SKM-1 (cell line): ENCODE results near the gene HSD17B2.
"Not testable (repeated sequence)": the region's sequence is repeated elsewhere in the genome, so short reads cannot be mapped to it uniquely, and the experiment has no call there.

Experiments used
- DNase-seq: peaks from one replicate; lab custom pipeline; 2025; ENCODE audit not compliant: unreplicated experiment; lab: John Stamatoyannopoulos, UW

The HSD17B2 gene, protein sequence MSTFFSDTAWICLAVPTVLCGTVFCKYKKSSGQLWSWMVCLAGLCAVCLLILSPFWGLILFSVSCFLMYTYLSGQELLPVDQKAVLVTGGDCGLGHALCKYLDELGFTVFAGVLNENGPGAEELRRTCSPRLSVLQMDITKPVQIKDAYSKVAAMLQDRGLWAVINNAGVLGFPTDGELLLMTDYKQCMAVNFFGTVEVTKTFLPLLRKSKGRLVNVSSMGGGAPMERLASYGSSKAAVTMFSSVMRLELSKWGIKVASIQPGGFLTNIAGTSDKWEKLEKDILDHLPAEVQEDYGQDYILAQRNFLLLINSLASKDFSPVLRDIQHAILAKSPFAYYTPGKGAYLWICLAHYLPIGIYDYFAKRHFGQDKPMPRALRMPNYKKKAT

DNA sequence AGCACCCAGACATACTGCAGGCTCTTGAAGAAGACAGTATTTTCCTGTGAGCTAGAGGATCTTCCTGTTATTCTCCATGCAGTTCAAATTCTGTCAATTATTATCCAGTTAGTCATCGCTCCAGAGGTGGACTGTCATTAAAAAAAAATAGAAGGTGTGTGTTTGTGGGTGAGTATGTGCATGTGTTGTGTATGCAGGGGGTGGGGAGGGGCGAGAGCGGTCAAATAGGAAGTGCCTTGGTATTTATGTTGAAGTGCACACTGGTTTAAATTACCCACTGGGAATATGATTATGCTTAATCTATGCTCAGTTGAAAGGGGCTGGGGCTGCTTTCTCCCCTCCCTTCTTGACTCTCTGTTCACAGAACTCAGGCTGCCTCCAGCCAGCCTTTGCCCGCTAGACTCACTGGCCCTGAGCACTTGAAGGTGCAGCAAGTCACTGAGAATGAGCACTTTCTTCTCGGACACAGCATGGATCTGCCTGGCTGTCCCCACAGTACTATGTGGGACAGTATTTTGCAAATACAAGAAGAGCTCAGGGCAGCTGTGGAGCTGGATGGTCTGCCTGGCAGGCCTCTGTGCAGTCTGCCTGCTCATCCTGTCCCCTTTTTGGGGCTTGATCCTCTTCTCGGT is at the start of gene HSD17B2:
Gene HSD17B2 (plus strand): TSS at position 273 of the 632 bp plus-strand sequence. CDS start 172 bp downstream, at position 445.
- no peak for DNase-seq

DNA sequence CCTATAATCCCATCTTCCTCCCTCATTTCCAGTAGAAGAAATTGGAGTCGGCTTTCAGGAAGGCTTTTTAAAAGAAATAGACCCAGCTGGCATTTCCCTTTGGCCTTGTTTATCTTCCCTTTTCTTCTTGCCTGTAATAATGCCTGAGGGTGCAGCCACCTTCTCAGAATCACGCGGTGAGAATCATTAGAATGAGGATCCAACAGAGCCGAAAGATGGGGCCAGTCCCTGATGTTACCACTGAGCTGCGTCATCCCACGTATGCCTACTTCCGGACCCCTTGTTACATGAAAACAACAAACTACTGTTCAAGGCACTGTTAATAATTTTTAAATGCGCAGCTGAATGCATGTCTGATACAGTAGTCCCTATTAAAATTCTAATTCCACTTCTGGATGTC is 47.9 kb upstream of the HSD17B2 start:
- no peak for DNase-seq

DNA sequence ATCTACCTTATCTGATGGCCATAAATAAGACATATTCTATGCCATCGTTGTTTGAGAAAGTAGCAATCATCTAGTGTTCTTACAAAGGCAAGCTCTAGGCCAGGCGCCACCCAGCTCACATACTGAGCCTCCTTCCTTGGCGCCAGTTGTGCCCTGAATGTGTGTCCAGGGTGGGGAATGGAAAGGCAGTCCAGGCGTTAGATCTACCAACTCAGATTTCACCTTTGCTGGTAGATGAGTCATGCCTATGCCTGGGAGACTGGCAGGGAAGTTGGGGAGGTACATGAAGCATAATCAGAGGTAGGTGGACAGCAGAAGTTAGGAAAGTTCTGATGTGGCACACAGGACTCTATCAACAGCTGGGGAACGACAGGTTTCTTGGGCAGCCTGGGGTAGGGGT is 47.3 kb upstream of the HSD17B2 start:
- DNase-seq: no peak

DNA sequence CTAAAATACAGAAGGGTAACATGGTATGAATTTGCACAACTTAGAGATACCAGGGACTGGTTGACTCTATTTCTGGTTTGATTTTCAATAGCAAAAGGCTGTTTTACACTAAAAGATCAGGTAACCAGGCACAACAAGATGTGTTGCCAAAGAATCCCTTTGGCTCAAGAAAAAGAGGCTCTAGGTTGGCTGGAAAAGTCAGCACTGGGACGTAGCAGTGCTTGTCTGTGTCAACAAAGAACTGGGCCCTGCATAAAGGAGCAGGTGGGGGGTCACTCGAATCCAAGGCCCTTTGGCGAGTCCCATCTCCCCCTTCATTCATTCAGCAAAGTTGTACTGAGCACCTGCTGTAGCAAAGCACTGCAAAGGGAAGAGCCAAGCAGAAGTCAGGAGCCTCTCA is 42.2 kb upstream of the HSD17B2 start:
- DNase-seq: no peak

DNA sequence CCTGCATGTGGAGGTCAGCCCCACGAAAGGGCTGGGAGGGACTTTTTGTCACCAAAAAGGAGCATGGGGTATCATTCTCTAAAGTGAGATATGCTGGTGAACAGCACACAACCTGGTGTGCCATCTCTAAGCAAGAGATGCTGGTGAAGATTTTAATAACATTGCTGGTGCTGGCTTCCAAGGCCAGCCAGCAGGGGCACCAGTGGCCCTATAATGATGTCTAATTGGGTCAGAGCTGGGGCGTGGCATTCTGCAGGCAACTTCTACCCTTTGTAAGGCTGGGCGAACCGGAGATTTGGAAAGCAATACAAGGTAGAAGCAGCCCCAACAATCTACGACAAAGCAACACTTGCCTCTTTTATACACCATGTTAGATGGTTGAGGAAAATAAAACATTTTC is 40.6 kb upstream of the HSD17B2 start:
- DNase-seq: no peak

DNA sequence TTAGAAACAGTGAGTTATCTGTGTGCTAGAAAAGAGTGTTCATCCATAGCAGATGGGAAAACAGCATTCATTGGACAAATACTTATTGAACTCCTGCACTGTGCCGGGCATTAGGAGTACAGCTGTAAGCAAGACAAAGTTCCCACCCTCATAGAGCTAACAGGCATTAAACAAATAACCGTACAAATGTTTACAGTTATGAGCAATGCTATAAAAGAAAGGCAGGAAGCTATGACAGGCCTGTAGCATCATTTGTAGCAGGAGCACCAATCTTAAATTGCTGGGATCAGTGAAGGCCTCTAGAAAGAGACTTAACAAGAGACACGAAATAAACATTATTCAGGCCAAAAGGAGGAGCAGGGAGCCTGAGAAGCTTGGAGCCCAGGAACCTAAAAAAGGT is 39.4 kb upstream of the HSD17B2 start:
- DNase-seq: no peak

DNA sequence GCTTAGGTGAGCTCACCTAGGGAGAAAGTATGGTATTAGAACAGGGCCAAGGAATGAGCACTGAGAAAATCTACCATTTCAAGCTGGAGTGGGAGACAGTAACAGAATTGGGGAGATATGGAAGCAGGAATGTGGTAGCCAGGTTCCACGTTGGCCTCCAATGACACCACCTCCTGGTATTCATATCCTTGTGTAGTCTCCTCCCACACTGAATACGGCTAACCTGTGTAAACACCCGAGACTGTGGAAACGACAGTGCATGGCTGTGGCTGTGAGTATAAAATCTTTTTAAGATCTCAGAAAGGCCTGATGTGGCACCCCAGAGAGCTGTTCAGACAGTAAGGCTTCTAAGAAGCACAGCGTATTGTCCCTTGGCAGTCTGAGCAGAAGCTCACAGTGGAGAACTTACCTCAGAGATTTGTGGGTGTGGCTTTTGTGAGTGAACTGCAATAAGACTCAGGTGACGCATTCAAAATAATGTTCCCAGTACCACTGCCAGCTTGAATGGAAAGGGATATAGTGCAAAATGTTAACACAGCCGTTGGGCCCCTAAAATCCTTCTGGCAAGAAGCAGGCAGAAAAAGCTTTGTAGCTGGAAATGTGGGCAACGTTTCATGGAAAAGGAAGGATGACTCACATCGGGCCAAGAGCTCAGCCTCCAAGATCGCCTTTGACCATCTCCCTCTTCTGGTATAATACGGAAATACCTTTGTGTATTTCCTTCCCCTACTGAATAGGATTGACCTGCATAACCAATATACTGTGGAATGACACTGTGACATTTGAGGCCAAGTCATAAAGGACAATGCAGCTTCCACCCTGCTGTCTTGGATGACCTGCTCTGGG is 38.2 kb upstream of the HSD17B2 start:
- DNase-seq: no peak

DNA sequence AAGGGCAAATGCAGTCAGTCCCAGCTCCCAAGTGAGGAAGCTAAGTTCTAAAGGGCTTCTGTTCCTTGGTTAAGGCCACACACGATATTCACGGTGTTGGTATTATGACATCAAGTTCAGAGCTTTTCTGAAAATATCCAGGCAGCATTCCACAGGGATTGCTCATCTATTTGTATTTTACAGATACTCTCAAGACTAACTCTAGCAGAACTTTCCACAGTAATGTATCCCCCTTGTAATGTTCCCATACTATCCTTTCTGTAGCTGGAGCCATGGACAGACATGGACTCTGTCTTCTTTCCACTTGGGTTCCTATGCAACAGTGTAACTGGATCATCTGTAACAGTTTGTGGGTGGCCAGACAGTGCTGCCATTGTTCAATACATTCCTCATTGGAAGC is 37.3 kb upstream of the HSD17B2 start:
- DNase-seq: no peak

DNA sequence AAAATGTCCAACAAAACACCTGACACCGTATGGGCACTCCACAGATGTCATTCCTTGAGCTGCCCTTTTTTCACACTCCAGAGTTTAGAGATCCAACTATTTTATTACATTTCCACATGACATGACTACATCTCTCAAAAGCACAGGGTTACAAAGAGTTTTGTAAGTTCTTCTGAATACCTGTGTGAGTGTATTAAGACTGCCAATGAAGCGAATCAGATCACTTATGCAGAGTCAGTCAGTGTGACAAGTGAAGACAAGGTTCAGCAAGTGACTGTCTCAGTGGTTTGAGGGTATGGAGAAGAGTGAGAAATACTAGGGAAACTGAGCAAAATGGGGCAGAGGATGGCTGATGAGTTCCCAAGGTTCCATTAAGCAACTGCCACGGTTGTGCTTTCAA is 32.2 kb upstream of the HSD17B2 start:
- no peak for DNase-seq

DNA sequence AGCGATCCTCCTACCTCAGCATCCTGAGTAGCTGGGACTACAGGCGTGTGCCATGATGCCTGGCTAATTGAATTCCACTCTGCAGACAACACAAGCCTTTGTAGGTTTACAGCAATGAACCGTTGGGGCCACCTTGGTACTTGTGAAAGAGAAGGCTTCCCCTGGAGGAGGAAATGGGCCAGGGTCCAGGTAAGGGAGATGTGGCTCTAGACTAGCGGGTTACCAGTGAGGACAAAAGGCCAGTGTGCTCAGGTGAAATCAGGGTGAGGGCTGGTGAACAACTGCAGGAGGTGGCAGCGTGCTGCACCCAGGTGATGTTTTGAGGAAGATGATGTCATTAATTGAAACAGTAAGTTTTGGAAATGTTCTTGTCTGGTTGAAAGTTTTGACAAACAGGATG is 30.5 kb upstream of the HSD17B2 start:
- no peak for DNase-seq

DNA sequence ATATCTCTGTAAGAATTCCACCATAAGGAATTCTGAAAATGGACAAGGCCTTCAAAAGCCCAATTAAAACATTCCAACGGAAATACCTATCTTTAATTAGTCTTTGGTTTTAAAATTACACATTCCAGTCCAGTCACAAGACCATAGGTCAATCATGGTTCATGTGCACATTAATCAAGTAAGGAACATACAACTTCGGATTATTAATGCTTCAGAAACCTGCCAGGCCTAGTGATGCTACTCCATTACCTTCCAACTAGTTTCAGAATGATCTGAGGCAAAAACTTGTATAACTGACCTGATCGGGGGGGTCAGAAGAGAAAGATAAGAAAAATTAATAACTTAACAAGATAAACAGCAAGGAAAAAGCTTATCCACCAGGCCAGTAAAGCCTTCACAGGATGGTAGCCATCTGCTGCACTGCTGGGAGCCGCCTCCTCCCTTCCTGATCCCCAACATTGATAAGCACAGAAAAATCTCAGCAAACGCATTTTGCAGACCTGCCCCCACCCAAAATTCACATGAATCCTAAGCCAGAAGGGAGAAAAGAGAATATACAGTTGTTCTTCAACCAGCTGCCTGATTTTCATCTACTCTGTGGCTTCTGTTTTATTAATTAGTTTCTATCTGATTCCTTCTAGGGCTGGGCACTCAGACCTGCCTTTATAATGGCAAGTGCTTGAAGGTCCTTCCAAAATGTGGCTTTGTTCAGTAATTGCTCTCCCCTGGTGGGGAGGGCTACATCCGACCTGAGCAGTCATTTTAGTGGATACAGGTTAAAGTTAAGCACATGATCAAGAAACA is 29.8 kb upstream of the HSD17B2 start:
- DNase-seq: no peak

DNA sequence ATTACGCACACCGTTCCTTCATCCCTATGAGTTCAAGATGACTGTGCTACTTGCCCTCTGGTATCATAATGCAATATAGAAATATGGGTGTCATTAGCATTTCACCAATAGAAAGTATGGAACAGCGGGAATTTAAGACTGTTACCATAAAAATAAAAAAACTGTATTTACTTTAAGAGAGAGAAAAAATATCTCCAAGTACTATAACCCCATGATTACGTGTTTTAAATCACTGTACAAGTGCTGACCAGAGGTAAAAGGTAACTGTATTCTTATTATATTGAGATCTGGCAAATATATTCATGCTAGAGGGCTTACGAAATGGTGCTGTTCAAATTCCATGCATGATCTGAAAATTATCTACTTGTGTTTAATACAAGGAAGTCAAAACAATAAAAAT is 29.0 kb upstream of the HSD17B2 start:
- DNase-seq: no peak

DNA sequence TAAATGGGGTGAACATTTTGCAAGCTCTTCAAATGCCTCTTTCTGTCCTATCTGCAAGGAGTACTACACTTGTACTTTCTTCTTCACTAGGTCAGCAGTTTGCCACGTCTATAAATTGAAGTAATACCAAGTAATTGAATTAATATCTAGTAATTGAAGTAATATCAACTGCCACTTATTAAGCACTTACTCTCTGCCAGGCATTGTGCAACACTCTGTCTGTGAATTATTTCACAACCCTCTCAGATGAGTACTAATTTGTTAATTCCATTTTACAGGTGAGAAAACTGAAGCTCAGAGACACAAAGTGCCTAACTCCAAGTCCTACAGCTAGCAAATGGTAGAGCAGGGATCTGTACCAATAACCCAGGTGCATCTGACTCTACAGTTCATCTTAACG is 27.9 kb upstream of the HSD17B2 start:
- DNase-seq: no peak

DNA sequence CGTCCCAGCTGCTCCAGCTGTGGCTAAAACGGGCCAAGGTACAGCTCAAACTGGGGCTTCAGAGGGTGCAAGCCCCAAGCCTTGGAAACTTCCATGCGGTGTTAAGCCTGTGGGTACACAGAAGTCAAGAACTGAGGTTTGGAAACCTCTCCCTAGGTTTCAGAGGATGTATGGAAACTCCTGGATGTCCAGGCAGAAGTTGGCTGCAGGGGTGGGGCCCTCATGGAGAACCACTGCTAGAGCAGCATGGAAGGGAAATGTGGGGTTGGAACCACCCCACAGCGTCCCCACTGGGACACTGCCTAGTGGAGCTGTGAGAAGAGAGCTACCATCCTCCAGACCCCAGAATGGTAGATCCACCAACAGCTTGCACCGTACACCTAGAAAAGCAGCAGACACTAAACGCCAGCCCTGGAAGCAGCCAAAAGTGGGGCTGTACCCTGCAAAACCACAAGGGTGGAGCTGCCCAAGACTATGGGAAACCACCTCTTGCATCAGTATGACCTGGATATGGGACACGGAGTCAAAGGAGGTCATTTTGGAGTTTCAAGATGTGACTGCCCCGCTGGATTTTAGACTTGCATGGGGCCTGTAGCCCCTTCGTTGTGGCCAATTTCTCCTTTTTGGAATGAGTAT is 26.0 kb upstream of the HSD17B2 start:
- DNase-seq: no peak

DNA sequence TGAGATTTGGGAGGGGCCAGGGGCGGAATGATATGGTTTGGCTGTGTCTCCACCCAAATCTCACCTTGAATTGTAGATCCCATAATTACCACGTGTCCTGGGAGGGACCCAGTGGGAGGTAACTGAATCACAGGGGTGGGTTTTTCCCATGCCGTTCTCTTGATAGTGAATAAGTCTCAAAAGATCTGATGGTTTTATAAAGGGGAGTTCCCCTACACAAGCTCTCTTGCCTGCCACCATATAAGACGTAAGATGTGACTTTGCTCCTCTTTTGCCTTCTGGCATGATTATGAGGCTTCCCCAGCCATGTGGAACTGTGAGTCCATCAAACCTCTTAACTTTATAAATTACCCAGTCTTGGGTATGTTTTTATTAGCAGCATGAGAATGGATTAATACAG is 25.3 kb upstream of the HSD17B2 start:
- DNase-seq: not testable (repeated sequence)

DNA sequence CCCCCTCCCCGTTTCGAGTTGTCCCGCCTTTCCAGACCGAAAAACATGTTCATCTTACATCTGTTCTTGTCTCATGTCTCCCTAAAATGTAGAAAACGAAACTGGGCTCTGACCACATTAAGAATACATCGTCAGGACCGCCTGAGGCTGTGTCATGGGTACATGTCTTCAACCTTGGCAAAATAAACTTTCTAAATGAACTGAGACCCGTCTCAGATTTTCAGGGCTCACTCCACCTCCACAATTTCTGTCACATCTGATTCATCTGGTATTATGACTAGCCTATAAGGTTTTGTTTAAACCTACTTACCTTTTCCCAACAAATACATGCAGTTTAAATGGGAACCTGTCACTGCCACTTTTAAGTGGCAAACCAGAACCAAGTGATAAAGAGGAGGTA is 24.4 kb upstream of the HSD17B2 start:
- DNase-seq: no peak

DNA sequence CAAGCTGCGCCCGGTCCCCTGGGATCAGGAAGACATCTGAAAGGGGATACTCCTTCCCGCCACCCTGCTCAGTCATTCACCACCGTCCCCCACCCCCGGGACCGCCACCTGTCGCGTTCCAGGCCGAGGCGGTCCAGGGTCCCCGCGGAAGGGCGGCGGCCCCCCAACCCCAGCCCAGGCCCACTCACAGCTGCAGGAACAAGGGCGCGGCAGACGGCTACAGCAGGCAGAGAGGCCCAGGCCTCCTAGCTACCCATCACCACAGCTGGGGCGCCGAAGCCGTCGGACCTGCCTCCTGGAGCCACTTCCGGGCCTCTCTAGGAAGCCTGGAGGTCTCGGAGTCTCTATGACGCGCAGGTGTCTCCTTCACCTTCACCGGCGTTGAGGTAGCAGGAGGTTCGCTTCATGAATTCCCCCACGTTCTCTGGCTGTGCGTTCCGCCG is 23.8 kb upstream of the HSD17B2 start, which contains the start of gene SDR42E1:
Gene SDR42E1 (minus strand): TSS at position 272 of the 443 bp plus-strand sequence. CDS start 10,612 bp downstream, outside the sequence.
- no peak for DNase-seq

DNA sequence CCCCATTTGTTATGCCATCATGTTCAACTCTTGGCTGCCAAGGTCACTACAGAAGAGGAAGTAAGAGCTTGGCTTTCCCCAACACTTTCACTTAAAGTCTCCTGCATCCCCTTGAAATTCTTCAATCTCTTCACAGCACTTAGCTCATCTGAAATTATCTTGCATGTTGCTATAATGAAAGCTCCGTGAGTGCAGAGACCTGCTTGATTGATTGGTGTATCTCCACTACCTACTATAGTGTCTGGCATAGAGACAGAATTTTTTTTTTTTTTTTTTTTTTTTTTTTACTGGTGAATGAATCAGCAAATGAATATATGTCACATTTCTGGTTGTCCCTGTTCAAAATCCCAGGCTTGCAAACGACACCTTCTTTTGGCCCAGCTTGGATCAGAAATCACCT is 21.9 kb upstream of the HSD17B2 start:
- no peak for DNase-seq

DNA sequence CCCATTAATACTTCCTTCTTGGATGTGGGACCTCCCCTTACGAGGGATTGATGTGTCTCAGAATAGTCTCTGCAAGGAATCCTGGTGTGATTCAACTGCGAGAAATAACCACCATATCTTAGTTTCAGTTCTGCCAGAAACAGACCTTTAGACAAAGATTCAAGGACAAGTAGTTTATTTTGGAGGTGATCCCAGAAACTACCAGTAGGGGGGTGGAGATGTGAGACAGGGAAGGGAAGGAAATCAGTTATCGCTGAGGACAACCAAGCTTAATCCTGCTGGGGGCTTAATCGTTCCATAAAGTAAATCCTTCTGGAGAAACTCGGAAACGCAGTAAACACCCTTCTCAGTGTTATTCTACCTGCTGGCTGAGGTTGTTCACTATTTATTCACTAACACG is 18.8 kb upstream of the HSD17B2 start:
- no peak for DNase-seq

DNA sequence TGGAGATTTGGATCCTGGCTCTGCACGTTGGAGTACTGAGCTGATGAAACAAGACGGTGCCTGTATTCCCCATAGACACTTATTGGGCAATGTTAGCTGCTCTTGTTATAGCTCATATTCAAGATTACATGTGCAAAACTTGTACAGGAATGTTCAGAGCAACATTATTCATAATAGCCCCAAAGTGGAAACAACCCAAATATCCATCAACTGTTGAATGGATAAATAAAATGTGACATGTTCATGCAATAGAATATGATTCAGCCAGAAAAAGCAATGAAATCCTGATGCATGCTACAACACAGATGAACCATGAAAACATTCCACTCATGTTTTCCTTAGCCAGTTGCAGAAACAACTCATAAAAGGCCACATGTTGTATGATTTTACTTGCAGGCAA is 18.1 kb upstream of the HSD17B2 start:
- DNase-seq: no peak
